CD4-positive, alpha-beta T cell treated with Interferon alpha-2 for 1 hour (primary cell): ENCODE results near the gene RFX6.
"Not testable (repeated sequence)": the region's sequence is repeated elsewhere in the genome, so short reads cannot be mapped to it uniquely, and the experiment has no call there.

ENCODE experiments used
- DNase-seq, 2 donors: peaks; one replicate each; pipeline ENCODE4 v3.0.0-alpha.2; 2020 to 2022

The RFX6 gene

GRCh38 chr6:116876635-116877611 lies at the start of gene RFX6:
RFX6 (plus strand) TSS chr6:116877242; CDS start chr6:116877276, 34 bp downstream.
- DNase-seq: no peak

GRCh38 chr6:116827561-116828240 lies 49.3 kb upstream of the RFX6 start:
- no peak for DNase-seq

GRCh38 chr6:116828983-116829382 lies 48.1 kb upstream of the RFX6 start, which contains the start of gene GPRC6A:
GPRC6A (minus strand) TSS chr6:116829083; CDS start chr6:116829013, 70 bp downstream.
- no peak for DNase-seq

- DNase-seq: not testable (repeated sequence)
Measured at GRCh38 chr6:116834526-116834925, 42.5 kb upstream of the RFX6 start.

GRCh38 chr6:116836606-116837342 lies 40.3 kb upstream of the RFX6 start:
- no peak for DNase-seq

- no peak for DNase-seq
Measured at GRCh38 chr6:116840091-116840490, 37.0 kb upstream of the RFX6 start.

- DNase-seq: no peak
Measured at GRCh38 chr6:116842459-116842858, 34.6 kb upstream of the RFX6 start.

- no peak for DNase-seq
Measured at GRCh38 chr6:116847227-116847626, 29.8 kb upstream of the RFX6 start.

GRCh38 chr6:116858060-116858459 lies 19.0 kb upstream of the RFX6 start:
- no peak for DNase-seq

- no peak for DNase-seq
Measured at GRCh38 chr6:116859264-116859663, 17.8 kb upstream of the RFX6 start.

GRCh38 chr6:116866281-116866871 lies 10.7 kb upstream of the RFX6 start:
- DNase-seq: no peak

GRCh38 chr6:116872771-116873170 lies 4.3 kb upstream of the RFX6 start:
- no peak for DNase-seq

GRCh38 chr6:116876107-116876506 lies 935 bp upstream of the RFX6 start:
- DNase-seq: no peak

GRCh38 chr6:116877743-116878142 lies 701 bp downstream of the RFX6 start:
- DNase-seq: no peak

- DNase-seq: no peak
Measured at GRCh38 chr6:116881236-116881635, 4.2 kb downstream of the RFX6 start.

GRCh38 chr6:116883005-116883404 lies 6.0 kb downstream of the RFX6 start:
- DNase-seq: no peak

- no peak for DNase-seq
Measured at GRCh38 chr6:116884530-116884929, 7.5 kb downstream of the RFX6 start.

- DNase-seq: no peak
Measured at GRCh38 chr6:116887168-116887567, 10.1 kb downstream of the RFX6 start.

- no peak for DNase-seq
Measured at GRCh38 chr6:116887894-116888293, 10.9 kb downstream of the RFX6 start.

GRCh38 chr6:116888732-116889360 lies 11.8 kb downstream of the RFX6 start:
- no peak for DNase-seq

GRCh38 chr6:116894669-116895068 lies 17.6 kb downstream of the RFX6 start:
- no peak for DNase-seq

GRCh38 chr6:116895935-116896334 lies 18.9 kb downstream of the RFX6 start:
- DNase-seq: no peak
